Ovary (tissue), 3 donors: ENCODE measurements around the gene RGS12.

Experiments used
- CTCF ChIP-seq, 3 donors: fragments of 450-650 bp in 2 of 3; fragments of 200-600 bp in 1 of 3; IDR thresholded peaks; one replicate each; pipeline versions ENCODE4 v1.5.1 to v1.8.0; 2016 to 2022; ENCODE audit warnings: antibody characterized with exemption in 3 of 3, mild to moderate bottlenecking in 1 of 3
- POLR2A ChIP-seq: fragments of 450-650 bp; IDR thresholded peaks from one replicate; pipeline ENCODE4 v1.6.1; 2017; ENCODE audit warnings: antibody characterized with exemption, mild to moderate bottlenecking, moderate library complexity
- donor health status: DM: no; HTN: no; CAD: no.

- TF ChIP-seq CTCF (IDR thresholded peaks at IDR 0.05) (no peak), POLR2A (no peak)
Measured at GRCh38 chr4:3271131-3271530, 21.7 kb upstream of the RGS12 start.
